Measurements from ENCODE around the gene HDAC4. TPM values are rescaled to one million over a fixed set of nuclear protein-coding genes. Genes with fewer than 3 reads are reported as not detected.

Gene HDAC4
- total RNA-seq, 4 donors from 2014 or later: 68.0 to 123 (median 86.5) TPM

DNA sequence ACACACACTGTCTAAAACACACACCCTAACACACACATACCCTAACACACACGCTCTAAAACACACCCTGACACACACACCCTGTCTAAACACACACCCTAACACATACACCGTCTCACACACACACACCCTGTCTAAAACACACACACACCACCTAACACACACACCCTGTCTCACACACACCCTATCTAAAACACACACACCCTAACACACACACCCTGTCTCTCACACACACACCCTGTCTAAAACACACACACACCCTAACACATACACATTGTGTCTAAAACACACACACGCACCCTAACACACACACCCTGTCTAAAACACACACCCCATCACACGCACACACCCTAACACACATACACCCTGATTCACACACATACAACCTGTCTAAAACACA is 54.1 kb downstream of the HDAC4 start:
- Histone ChIP-seq H3K4me1 (peaks cover 0 to 26% (median 14%) of the 10 kb centered on the region in 4 donors), H3K27ac (no peak overlapping the region)
- 85 to 91% methylated on average over 4 of the region's 4 CpGs for WGBS, 2 donors

GRCh38 chr2:239345251-239345650 is 55.6 kb downstream of the HDAC4 start:
- Histone ChIP-seq H3K4me3 (no peak overlapping the region), H3K27me3 (no peaks in the 10 kb centered on the region), H3K4me1 (peaks cover 0 to 26% (median 14%) of the 10 kb centered on the region in 4 donors), H3K36me3 (peaks cover 0 to 16% (median 0%) of the 10 kb centered on the region in 3 donors), H3K9me3 (no peaks in the 10 kb centered on the region), H3K27ac (no peak overlapping the region)
- TF ChIP-seq POLR2A (IDR thresholded peaks at IDR 0.05): no peak
- no peak for TF ChIP-seq EP300 (IDR thresholded peaks at IDR 0.05)
- no peak for TF ChIP-seq CTCF (IDR thresholded peaks at IDR 0.05)
- 83 to 90% methylated on average over 8 of the region's 8 CpGs for WGBS, 2 donors
- DNase-seq (ENCODE audit: low spot score in 2 of 2): no peak

More for the DNA sequence above, 54.1 kb downstream of the HDAC4 start:
- DNase-seq (ENCODE audit: low spot score in 2 of 2): no peak
- H3K4me3 ChIP-seq: no peak overlapping the region
- H3K27me3 ChIP-seq: no peaks in the 10 kb centered on the region
- H3K36me3 ChIP-seq: peaks cover 0 to 25% (median 0%) of the 10 kb centered on the region in 3 donors
- H3K9me3 ChIP-seq: no peaks in the 10 kb centered on the region
- TF ChIP-seq EP300 (IDR thresholded peaks at IDR 0.05) (no peak), CTCF (IDR thresholded peaks at IDR 0.05) (no peak), POLR2A (IDR thresholded peaks at IDR 0.05) (no peak)

- H3K4me3 ChIP-seq: no peak overlapping the region
- H3K27me3 ChIP-seq: no peaks in the 10 kb centered on the region
- WGBS, 2 donors: 88 to 91% methylated on average over 4 of the region's 4 CpGs
- DNase-seq (ENCODE audit: low spot score in 2 of 2): no peak
- H3K27ac ChIP-seq: no peak overlapping the region
- TF ChIP-seq POLR2A (IDR thresholded peaks at IDR 0.05) (no peak), EP300 (IDR thresholded peaks at IDR 0.05) (no peak), CTCF (IDR thresholded peaks at IDR 0.05) (no peak)
- no peaks in the 10 kb centered on the region for H3K9me3 ChIP-seq
- peaks cover 0 to 15% (median 0%) of the 10 kb centered on the region in 3 donors for H3K36me3 ChIP-seq
- H3K4me1 ChIP-seq: peaks cover 0 to 26% (median 13%) of the 10 kb centered on the region in 4 donors
Measured at GRCh38 chr2:239344857-239345216, 56.0 kb downstream of the HDAC4 start.

DNA sequence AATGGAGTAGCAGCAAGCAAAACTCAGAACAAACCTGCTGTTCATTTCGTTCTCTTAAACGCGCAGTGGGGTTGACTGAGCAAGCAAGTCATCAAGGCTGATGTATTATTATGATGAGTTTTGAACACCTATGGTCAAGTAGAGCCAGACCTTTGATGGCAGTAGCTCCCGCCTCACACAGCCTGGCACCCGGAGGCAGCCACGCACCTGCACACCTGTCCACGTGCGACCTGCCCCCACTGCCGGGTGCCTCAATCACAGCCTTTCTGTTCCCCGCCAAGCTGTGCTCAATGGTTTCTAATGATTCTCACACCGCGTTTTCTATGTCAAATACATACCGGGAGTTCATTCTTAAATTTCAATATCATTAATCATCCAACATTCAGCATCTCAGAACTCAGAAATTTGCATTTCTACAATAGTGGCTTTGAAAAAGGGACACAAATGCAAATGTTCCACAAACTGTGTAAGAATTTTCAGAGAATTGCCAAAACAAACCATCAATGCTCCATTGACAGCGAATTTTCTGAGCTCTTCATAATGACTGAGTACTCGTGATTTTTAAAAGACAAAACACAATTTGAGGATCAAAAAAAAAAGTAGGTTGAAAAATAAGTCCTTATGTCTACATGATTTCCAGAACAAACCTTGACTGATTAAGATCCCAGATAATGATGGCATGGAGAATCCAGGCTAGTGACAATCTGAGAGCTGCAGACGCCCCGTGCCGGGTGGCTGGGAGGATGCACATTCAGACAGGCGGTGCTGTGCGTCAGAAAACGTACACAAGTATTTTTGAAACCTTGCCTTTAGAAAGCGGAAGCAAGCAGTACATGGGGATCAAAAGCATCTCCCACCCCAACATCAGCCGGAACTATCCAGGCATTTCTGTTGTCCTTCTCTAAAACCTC is 56.6 kb downstream of the HDAC4 start:
- peaks cover 0 to 21% (median 11%) of the 10 kb centered on the region in 4 donors for H3K4me1 ChIP-seq
- WGBS, 2 donors: 69 to 77% methylated on average over 23 of the region's 23 CpGs
- no peak overlapping the region for H3K4me3 ChIP-seq

More for the DNA sequence above, 56.6 kb downstream of the HDAC4 start:
- Histone ChIP-seq H3K9me3 (no peaks in the 10 kb centered on the region), H3K27ac (no peak overlapping the region), H3K36me3 (peaks cover 0 to 9% (median 0%) of the 10 kb centered on the region in 3 donors), H3K27me3 (no peaks in the 10 kb centered on the region)
- TF ChIP-seq EP300 (IDR thresholded peaks at IDR 0.05) (no peak), CTCF (IDR thresholded peaks at IDR 0.05) (no peak), POLR2A (IDR thresholded peaks at IDR 0.05) (no peak)
- DNase-seq (ENCODE audit: low spot score in 2 of 2): no peak

All from tibial nerve (tissue), 4 donors.